HUES48 (cell line): ENCODE results near the gene SLC36A3.
"Not testable (repeated sequence)": the region's sequence is repeated elsewhere in the genome, so short reads cannot be mapped to it uniquely, and the experiment has no call there.

ENCODE experiments used
- H3K27ac ChIP-seq: one replicate; pipeline ENCODE4 v1.7.0; 2013; ENCODE audit warnings: low read depth, low read length, inconsistent platforms
- H3K27me3 ChIP-seq: 2 replicates; pipeline ENCODE4 v1.6.1; 2013; ENCODE audit warnings: mild to moderate bottlenecking, low read length; ENCODE audit not compliant: control insufficient read depth, insufficient read depth
- H3K36me3 ChIP-seq: 2 replicates; pipeline ENCODE4 v1.6.1; 2013; ENCODE audit warnings: low read length; ENCODE audit not compliant: control insufficient read depth, insufficient read depth
- H3K4me1 ChIP-seq: 2 replicates; pipeline ENCODE4 v1.6.1; 2013; ENCODE audit warnings: mild to moderate bottlenecking, low read length; ENCODE audit not compliant: control insufficient read depth, insufficient read depth
- H3K4me3 ChIP-seq: 2 replicates; pipeline ENCODE4 v1.5.1; 2013; ENCODE audit warnings: mild to moderate bottlenecking, low read depth, low read length
- H3K9ac ChIP-seq: 2 replicates; pipeline ENCODE4 v1.6.1; 2013; ENCODE audit warnings: mild to moderate bottlenecking, low read depth, low read length, moderate library complexity
- H3K9me3 ChIP-seq: 2 replicates; pipeline ENCODE4 v1.6.1; 2013; ENCODE audit warnings: low read length; ENCODE audit not compliant: control insufficient read depth, insufficient read depth

The SLC36A3 gene

GRCh38 chr5:151250346-151251000 lies 53.1 kb downstream of the SLC36A3 start:
- H3K27ac ChIP-seq = no peak overlapping the region
- no peak overlapping the region for H3K4me3 ChIP-seq
- H3K9me3 ChIP-seq = no peaks in the 10 kb centered on the region
- no peaks in the 10 kb centered on the region for H3K36me3 ChIP-seq
- no peak overlapping the region for H3K9ac ChIP-seq
- no peaks in the 10 kb centered on the region for H3K27me3 ChIP-seq
- peaks cover 16% of the 10 kb centered on the region; the same call in 1 of the 2 replicates for H3K4me1 ChIP-seq

- no peak overlapping the region for H3K27ac ChIP-seq
- no peak overlapping the region for H3K4me3 ChIP-seq
- no peaks in the 10 kb centered on the region for H3K27me3 ChIP-seq
- H3K9ac ChIP-seq = no peak overlapping the region
- H3K9me3 ChIP-seq = no peaks in the 10 kb centered on the region
- no peaks in the 10 kb centered on the region for H3K36me3 ChIP-seq
- H3K4me1 ChIP-seq = peaks cover 16% of the 10 kb centered on the region; the same call in 1 of the 2 replicates
Observed at GRCh38 chr5:151249281-151249680, 54.3 kb downstream of the SLC36A3 start.

GRCh38 chr5:151248651-151249050 lies 54.9 kb downstream of the SLC36A3 start:
- Histone ChIP-seq H3K27me3 (no peaks in the 10 kb centered on the region), H3K9me3 (no peaks in the 10 kb centered on the region), H3K4me3 (no peak overlapping the region), H3K9ac (no peak overlapping the region), H3K36me3 (no peaks in the 10 kb centered on the region), H3K4me1 (peaks cover 11% of the 10 kb centered on the region; the same call in 1 of the 2 replicates), H3K27ac (no peak overlapping the region)

- Histone ChIP-seq H3K27me3 (no peaks in the 10 kb centered on the region), H3K36me3 (no peaks in the 10 kb centered on the region), H3K27ac (no peak overlapping the region), H3K4me1 (peaks cover 13% of the 10 kb centered on the region; the same call in 1 of the 2 replicates), H3K9me3 (no peaks in the 10 kb centered on the region), H3K4me3 (no peak overlapping the region), H3K9ac (no peak overlapping the region)
Observed at GRCh38 chr5:151245680-151246219, 57.8 kb downstream of the SLC36A3 start.

GRCh38 chr5:151244206-151244605 lies 59.4 kb downstream of the SLC36A3 start:
- no peak overlapping the region for H3K4me3 ChIP-seq
- no peaks in the 10 kb centered on the region for H3K27me3 ChIP-seq
- H3K4me1 ChIP-seq = peaks cover 8% of the 10 kb centered on the region; the same call in 1 of the 2 replicates
- H3K9me3 ChIP-seq = no peaks in the 10 kb centered on the region
- H3K27ac ChIP-seq = no peak overlapping the region
- no peaks in the 10 kb centered on the region for H3K36me3 ChIP-seq
- H3K9ac ChIP-seq = no peak overlapping the region

- Histone ChIP-seq H3K9ac (no peak overlapping the region), H3K4me1 (peaks cover 10% of the 10 kb centered on the region; the same call in 1 of the 2 replicates), H3K4me3 (no peak overlapping the region), H3K27ac (no peak overlapping the region), H3K9me3 (no peaks in the 10 kb centered on the region), H3K27me3 (no peaks in the 10 kb centered on the region), H3K36me3 (no peaks in the 10 kb centered on the region)
Observed at GRCh38 chr5:151243564-151243963, 60.0 kb downstream of the SLC36A3 start.

- no peaks in the 10 kb centered on the region for H3K9me3 ChIP-seq
- no peak overlapping the region for H3K27ac ChIP-seq
- no peak overlapping the region for H3K9ac ChIP-seq
- no peak overlapping the region for H3K4me3 ChIP-seq
- peaks cover 13% of the 10 kb centered on the region; the same call in 1 of the 2 replicates for H3K4me1 ChIP-seq
- no peaks in the 10 kb centered on the region for H3K36me3 ChIP-seq
- no peaks in the 10 kb centered on the region for H3K27me3 ChIP-seq
Observed at GRCh38 chr5:151243127-151243526, 60.4 kb downstream of the SLC36A3 start.

GRCh38 chr5:151240924-151241635 lies 62.5 kb downstream of the SLC36A3 start:
- Histone ChIP-seq H3K4me1 (peaks cover 14% of the 10 kb centered on the region; the same call in 1 of the 2 replicates), H3K4me3 (no peak overlapping the region), H3K36me3 (no peaks in the 10 kb centered on the region), H3K27ac (no peak overlapping the region), H3K27me3 (no peaks in the 10 kb centered on the region), H3K9ac (no peak overlapping the region), H3K9me3 (no peaks in the 10 kb centered on the region)

- not testable (repeated sequence) for H3K4me3 ChIP-seq, H3K36me3 ChIP-seq, H3K27me3 ChIP-seq, H3K27ac ChIP-seq, H3K9ac ChIP-seq, H3K9me3 ChIP-seq
- peaks cover 14% of the 10 kb centered on the region; the same call in 1 of the 2 replicates for H3K4me1 ChIP-seq
Observed at GRCh38 chr5:151240268-151240835, 63.2 kb downstream of the SLC36A3 start.

- Histone ChIP-seq H3K9me3 (no peaks in the 10 kb centered on the region), H3K27me3 (no peaks in the 10 kb centered on the region), H3K36me3 (no peaks in the 10 kb centered on the region), H3K4me3 (no peak overlapping the region), H3K27ac (no peak overlapping the region), H3K9ac (no peak overlapping the region), H3K4me1 (peaks cover 14% of the 10 kb centered on the region; the same call in 1 of the 2 replicates)
Observed at GRCh38 chr5:151239237-151239861, 64.2 kb downstream of the SLC36A3 start.
